Uterus (tissue), 4 donors: ENCODE measurements around the gene NCOA3. TPM values are rescaled to one million over a fixed set of nuclear protein-coding genes. Genes with fewer than 3 reads are reported as not detected.

Experiments used
- DNase-seq, 2 donors: peaks; one replicate each; pipeline ENCODE4 v3.0.0-alpha.2; 2019 to 2020
- H3K27ac ChIP-seq, 2 donors: fragments of 200-600 bp; sonication (generic); 1 replicate in 1 of 2; 2 replicates in 1 of 2; pipeline ENCODE4 v1.5.1; 2016 to 2018
- H3K27me3 ChIP-seq, 2 donors: fragments of 200-600 bp; sonication (generic); one replicate each; pipeline ENCODE4 v1.5.1; 2018 to 2019; ENCODE audit warnings: control low read depth in 1 of 2
- H3K36me3 ChIP-seq, 2 donors: fragments of 200-600 bp; sonication (generic); one replicate each; pipeline ENCODE4 v1.5.1; 2019; ENCODE audit warnings: control low read depth in 1 of 2
- H3K4me1 ChIP-seq, 2 donors: fragments of 200-600 bp; sonication (generic); one replicate each; pipeline ENCODE4 v1.5.1; 2018 to 2019; ENCODE audit warnings: control low read depth in 1 of 2
- H3K4me3 ChIP-seq, 2 donors: fragments of 200-600 bp; sonication (generic); 1 replicate in 1 of 2; 2 replicates in 1 of 2; pipeline ENCODE4 v1.5.1; 2018 to 2019; ENCODE audit warnings: mild to moderate bottlenecking in 1 of 2
- H3K9me3 ChIP-seq, 2 donors: fragments of 200-600 bp; sonication (generic); one replicate each; pipeline ENCODE4 v1.5.1; 2019; ENCODE audit warnings: control low read depth in 1 of 2
- POLR2A ChIP-seq, 2 donors: fragments of 450-650 bp; IDR thresholded peaks; one replicate each; pipeline ENCODE4 v1.6.1; 2016; ENCODE audit warnings: antibody characterized with exemption in 2 of 2, mild to moderate bottlenecking in 1 of 2, moderate library complexity in 1 of 2
- intact Hi-C: fragments of 100-400 bp; cut with DNase I; formaldehyde crosslinking; loops from one replicate; pipeline ENCODE4 v1.15.1; 2023; ENCODE audit warnings: low total_unique reads
- total RNA-seq, 4 donors: library from RNA; depleted of rRNA in 3 of 4; stranded (reverse); fragments of >200 nt in 3 of 4; gene quantifications; one replicate each; pipeline versions ENCODE4 v1.1.0 to v1.2.4, GENCODE V29; 2014 to 2023
- TF ChIP-seq, protein P1 (sequence below), 4 experiments: fragments of 200-600 bp in 2 of 4; fragments of 450-650 bp in 2 of 4; sonication (generic) in 2 of 4; IDR thresholded peaks; one replicate each; pipeline ENCODE4 v1.5.1; 2016 to 2019; ENCODE audit warnings: antibody characterized with exemption in 4 of 4, mild to moderate bottlenecking in 2 of 4, moderate library complexity in 1 of 4
- donor health status: DM: yes; HTN: yes; CAD: no.

NCOA3 gene
- total RNA-seq, 4 donors from 2014 or later: 27.9 to 59.2 (median 44.2) TPM

DNA sequence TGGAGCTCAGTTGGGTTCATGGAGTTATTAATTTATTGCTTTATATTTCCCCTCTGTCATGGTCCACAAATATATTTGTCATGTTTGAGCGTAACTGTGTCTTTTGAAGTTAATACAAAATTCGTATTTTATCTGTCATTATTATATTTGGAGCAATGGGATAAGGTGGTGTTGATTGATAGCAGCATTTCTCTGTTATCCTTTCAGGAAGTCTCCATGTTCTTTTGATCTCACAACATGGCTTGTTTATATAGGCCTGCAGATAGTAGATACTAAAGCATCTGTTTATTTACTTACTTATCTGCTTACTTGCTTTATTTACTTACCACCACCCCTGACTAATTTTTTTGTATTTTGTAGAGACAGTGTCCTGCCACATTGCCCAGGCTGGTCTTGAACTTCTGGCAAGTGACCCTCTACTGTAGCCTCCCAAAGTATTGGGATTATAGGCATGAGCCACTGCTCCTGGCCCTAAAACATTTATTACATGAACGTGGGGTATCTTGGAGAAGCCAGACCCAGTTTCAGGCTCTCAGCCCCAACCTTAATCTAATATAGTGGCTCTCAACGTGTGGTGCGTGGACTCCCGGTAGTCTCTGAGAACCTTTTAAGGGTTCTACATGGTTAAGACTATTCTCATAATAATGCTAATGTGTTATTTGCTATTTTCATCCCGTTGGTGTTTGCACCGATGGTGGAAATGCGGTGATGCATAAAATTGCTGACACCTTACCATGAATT lies 104.2 kb downstream of the NCOA3 start:
- no peaks in the 10 kb centered on the region for H3K4me1 ChIP-seq
- no peaks in the 10 kb centered on the region for H3K36me3 ChIP-seq
- H3K27me3 ChIP-seq: no peaks in the 10 kb centered on the region
- DNase-seq: no peak
- intact Hi-C loops: no loop called here
- TF ChIP-seq, protein P1, sequence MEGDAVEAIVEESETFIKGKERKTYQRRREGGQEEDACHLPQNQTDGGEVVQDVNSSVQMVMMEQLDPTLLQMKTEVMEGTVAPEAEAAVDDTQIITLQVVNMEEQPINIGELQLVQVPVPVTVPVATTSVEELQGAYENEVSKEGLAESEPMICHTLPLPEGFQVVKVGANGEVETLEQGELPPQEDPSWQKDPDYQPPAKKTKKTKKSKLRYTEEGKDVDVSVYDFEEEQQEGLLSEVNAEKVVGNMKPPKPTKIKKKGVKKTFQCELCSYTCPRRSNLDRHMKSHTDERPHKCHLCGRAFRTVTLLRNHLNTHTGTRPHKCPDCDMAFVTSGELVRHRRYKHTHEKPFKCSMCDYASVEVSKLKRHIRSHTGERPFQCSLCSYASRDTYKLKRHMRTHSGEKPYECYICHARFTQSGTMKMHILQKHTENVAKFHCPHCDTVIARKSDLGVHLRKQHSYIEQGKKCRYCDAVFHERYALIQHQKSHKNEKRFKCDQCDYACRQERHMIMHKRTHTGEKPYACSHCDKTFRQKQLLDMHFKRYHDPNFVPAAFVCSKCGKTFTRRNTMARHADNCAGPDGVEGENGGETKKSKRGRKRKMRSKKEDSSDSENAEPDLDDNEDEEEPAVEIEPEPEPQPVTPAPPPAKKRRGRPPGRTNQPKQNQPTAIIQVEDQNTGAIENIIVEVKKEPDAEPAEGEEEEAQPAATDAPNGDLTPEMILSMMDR (IDR thresholded peaks at IDR 0.05): no peak
- TF ChIP-seq POLR2A (IDR thresholded peaks at IDR 0.05): no peak
- H3K4me3 ChIP-seq: no peak overlapping the region
- H3K27ac ChIP-seq: no peak overlapping the region
- H3K9me3 ChIP-seq: no peaks in the 10 kb centered on the region

DNA sequence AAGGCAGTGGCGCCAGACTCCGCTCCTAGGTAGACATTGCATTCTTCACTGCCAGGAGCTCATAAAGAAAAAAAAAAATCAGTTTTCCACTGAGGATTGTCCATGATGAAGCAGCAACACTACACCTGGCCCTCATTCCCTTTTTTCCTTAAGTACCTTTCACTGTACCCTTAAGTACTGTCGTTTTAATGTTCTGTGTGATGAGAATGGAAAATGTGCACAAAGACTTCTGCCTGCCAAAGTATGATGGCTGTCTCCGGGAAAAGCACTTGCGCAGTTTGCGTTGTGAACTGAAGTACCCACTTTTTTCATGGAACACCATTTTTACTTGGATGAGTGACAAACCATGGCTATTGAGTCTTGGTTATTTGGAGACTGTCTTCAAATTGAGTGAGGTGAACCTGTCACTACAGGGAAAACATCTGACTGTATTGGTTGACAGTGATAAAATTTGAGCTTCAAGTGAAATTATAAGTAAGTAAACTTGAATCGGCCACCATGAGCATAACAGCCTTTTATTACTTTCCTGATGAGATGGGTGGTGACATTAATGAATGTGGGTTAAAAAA lies 104.8 kb downstream of the NCOA3 start:
- no peaks in the 10 kb centered on the region for H3K9me3 ChIP-seq
- H3K4me1 ChIP-seq: no peaks in the 10 kb centered on the region
- no peaks in the 10 kb centered on the region for H3K27me3 ChIP-seq
- TF ChIP-seq, protein P1 (IDR thresholded peaks at IDR 0.05): no peak
- no peak for TF ChIP-seq POLR2A (IDR thresholded peaks at IDR 0.05)
- no peak overlapping the region for H3K27ac ChIP-seq
- no peak for DNase-seq
- no peak overlapping the region for H3K4me3 ChIP-seq
- H3K36me3 ChIP-seq: no peaks in the 10 kb centered on the region
- intact Hi-C loops: no loop called here

DNA sequence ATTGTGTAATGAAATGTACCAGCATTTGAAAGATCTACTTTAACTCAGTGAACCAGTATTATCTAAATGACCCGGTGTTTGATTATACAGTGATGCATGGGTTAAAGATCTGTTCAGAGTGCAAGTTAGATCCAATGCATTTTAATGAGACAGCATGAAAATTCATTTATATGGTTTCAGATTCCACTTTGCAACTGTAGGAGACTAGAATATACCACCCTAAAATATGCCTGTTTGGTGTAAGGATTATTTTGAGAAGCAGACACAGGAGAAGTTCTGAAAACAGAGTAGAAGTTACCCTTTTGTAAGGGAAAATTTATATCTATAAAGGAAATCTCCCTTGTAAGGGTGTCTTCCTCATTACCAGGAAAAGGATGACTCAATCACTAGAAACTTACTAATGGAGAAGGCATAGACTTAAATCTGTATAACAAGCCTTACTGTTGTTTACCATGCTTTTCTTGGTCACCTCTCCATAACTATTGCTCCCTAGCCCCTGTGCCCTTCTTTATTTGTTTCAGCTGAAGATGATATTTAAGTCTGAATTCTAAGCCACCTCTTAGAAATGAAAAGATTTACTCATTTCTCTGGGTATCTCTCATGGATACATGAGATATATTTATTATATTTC lies 105.4 kb downstream of the NCOA3 start:
- TF ChIP-seq POLR2A (IDR thresholded peaks at IDR 0.05): no peak
- TF ChIP-seq, protein P1 (IDR thresholded peaks at IDR 0.05): no peak
- no peaks in the 10 kb centered on the region for H3K36me3 ChIP-seq
- no peak overlapping the region for H3K27ac ChIP-seq
- H3K4me1 ChIP-seq: no peaks in the 10 kb centered on the region
- no peaks in the 10 kb centered on the region for H3K27me3 ChIP-seq
- H3K9me3 ChIP-seq: no peaks in the 10 kb centered on the region
- intact Hi-C loops: no loop called here
- no peak overlapping the region for H3K4me3 ChIP-seq
- no peak for DNase-seq

DNA sequence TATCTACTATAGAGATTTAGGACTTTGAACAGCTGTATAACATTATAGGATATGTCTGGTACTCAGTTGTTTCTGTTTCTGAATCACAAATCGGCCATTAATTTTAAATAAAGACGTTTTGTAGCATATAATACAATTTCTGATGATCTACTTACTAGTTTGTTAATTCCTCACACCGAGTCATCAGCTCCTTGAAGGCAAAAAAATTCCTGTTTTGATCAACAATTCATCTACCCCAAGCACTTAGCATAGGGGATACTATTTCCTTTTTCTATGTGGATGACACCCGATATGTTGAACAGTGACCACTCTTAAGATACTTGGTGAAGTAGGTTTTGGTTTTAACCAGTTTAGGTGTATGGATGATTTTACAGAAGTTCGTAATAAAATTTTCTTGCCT lies 107.3 kb downstream of the NCOA3 start:
- no peaks in the 10 kb centered on the region for H3K27me3 ChIP-seq
- no peak for TF ChIP-seq POLR2A (IDR thresholded peaks at IDR 0.05)
- TF ChIP-seq, protein P1 (IDR thresholded peaks at IDR 0.05): no peak

More for the DNA sequence above, 107.3 kb downstream of the NCOA3 start:
- Histone ChIP-seq H3K9me3 (no peaks in the 10 kb centered on the region), H3K4me1 (no peaks in the 10 kb centered on the region), H3K36me3 (no peaks in the 10 kb centered on the region), H3K4me3 (no peak overlapping the region), H3K27ac (no peak overlapping the region)
- intact Hi-C loops: no loop called here
- no peak for DNase-seq
